HepG2 (cell line): ENCODE measurements around the gene BRMS1. TPM values are rescaled to one million over a fixed set of nuclear protein-coding genes. Genes with fewer than 3 reads are reported as not detected.
A peak's percentile ranks its signal among the peaks of the same experiment; 100 is the strongest.

Source experiments
- CENPX ChIP-seq: sonication (generic); formaldehyde crosslinking; IDR thresholded peaks from 2 replicates; pipeline ENCODE4 v1.9.0; 2021; ENCODE audit warnings: mild to moderate bottlenecking, missing genetic modification reagents, moderate library complexity
- FOXO4 ChIP-seq: sonication (generic); formaldehyde crosslinking; conservative IDR thresholded peaks from 2 replicates; pipeline ENCODE4 v1.8.1; 2023; ENCODE audit warnings: missing genetic modification reagents
- GATAD2A ChIP-seq: IDR thresholded peaks from 2 replicates; pipeline ENCODE4 v1.6.1; 2016
- MAZ ChIP-seq, 2 experiments: sonication (generic) in 1 of 2; formaldehyde crosslinking in 1 of 2; IDR thresholded peaks; 2 replicates each; pipeline versions ENCODE4 v1.5.0 to v1.6.1; 2012 to 2020; ENCODE audit warnings: low read depth in 2 of 2, mild to moderate bottlenecking in 2 of 2, borderline replicate concordance in 1 of 2, improper control_type of control experiment in 1 of 2, low read length in 1 of 2, missing genetic modification reagents in 1 of 2, moderate library complexity in 1 of 2
- PHF20 ChIP-seq: sonication (generic); formaldehyde crosslinking; IDR thresholded peaks from 2 replicates; pipeline ENCODE4 v1.5.0; 2020; ENCODE audit warnings: mild to moderate bottlenecking, missing genetic modification reagents
- REXO4 ChIP-seq: sonication (generic); formaldehyde crosslinking; IDR thresholded peaks from 2 replicates; pipeline ENCODE4 v1.8.0; 2022; ENCODE audit warnings: missing genetic modification reagents, mild to moderate bottlenecking, borderline replicate concordance
- SMAD1 ChIP-seq: sonication (generic); formaldehyde crosslinking; IDR thresholded peaks from 2 replicates; pipeline ENCODE4 v1.4.0; 2020; ENCODE audit warnings: missing genetic modification reagents, low read depth, mild to moderate bottlenecking, borderline replicate concordance
- SNAPC4 ChIP-seq: sonication (generic); formaldehyde crosslinking; IDR thresholded peaks from 2 replicates; pipeline ENCODE4 v1.4.0; 2020; ENCODE audit warnings: mild to moderate bottlenecking, missing genetic modification reagents
- U2AF1 ChIP-seq: fragments of 200-400 bp; formaldehyde crosslinking; optimal IDR thresholded peaks from 2 replicates; pipeline ENCODE3; 2017; ENCODE audit warnings: mild to moderate bottlenecking, low read depth, low read length
- UBTF ChIP-seq: sonication (generic); formaldehyde crosslinking; IDR thresholded peaks from 2 replicates; pipeline ENCODE4 v1.4.0; 2020; ENCODE audit warnings: mild to moderate bottlenecking, missing genetic modification reagents
- ZNF18 ChIP-seq: sonication (generic); formaldehyde crosslinking; IDR thresholded peaks from 2 replicates; pipeline ENCODE4 v1.8.0; 2022; ENCODE audit warnings: mild to moderate bottlenecking, missing genetic modification reagents; ENCODE audit not compliant: insufficient replicate concordance
- ZNF331 ChIP-seq: sonication (generic); formaldehyde crosslinking; IDR thresholded peaks from 2 replicates; pipeline ENCODE4 v1.4.0; 2020; ENCODE audit warnings: missing genetic modification reagents
- ZNF563 ChIP-seq: sonication (generic); formaldehyde crosslinking; IDR thresholded peaks from 2 replicates; pipeline ENCODE4 v1.8.0; 2022; ENCODE audit warnings: mild to moderate bottlenecking, moderate library complexity, missing genetic modification reagents
- ZNF782 ChIP-seq: sonication (generic); formaldehyde crosslinking; IDR thresholded peaks from 2 replicates; pipeline ENCODE4 v1.4.0; 2020; ENCODE audit warnings: missing genetic modification reagents, mild to moderate bottlenecking, borderline replicate concordance
- ZNF839 ChIP-seq: sonication (generic); formaldehyde crosslinking; IDR thresholded peaks from 2 replicates; pipeline ENCODE4 v1.4.0; 2020; ENCODE audit warnings: missing genetic modification reagents, mild to moderate bottlenecking, borderline replicate concordance
- polyA plus RNA-seq, 8 experiments: library from polyadenylated mRNA; depleted of rRNA in 3 of 8; stranded (reverse) in 7 of 8; unstranded in 1 of 8; fragments of >200 nt; fragmentation: Illumina TruSeq in 4 of 8; extraction: Trizol in 4 of 8; gene quantifications; 2 replicates each; pipeline versions ENCODE4 v1.2.1 to v1.2.3, GENCODE V29; 2011 to 2016; ENCODE audit warnings: low read depth in 4 of 8, missing spikeins in 1 of 8, mixed read lengths in 1 of 8; ENCODE audit not compliant: insufficient read depth in 1 of 8
- total RNA-seq, 5 experiments: library from RNA; depleted of rRNA; stranded (reverse); fragments of >200 nt; fragmentation: Illumina TruSeq; extraction: Trizol; gene quantifications; 2 replicates each; pipeline ENCODE4 v1.2.3, GENCODE V29; 2016; ENCODE audit warnings: low read depth in 1 of 5

Gene BRMS1
- total and polyA plus RNA-seq, 2 of the 13 experiments (the other 11 are each of a cell fraction or from before 2014, with no cell fraction given), result 15.8 to 55.7 TPM

GRCh38 chr11:66346476-66347424 is 1.8 kb upstream of the BRMS1 start (continued):
- TF ChIP-seq GATAD2A (CRISPR knock-in tag) (no peak), SNAPC4 (CRISPR knock-in tag) (no peak), ZNF782 (CRISPR knock-in tag) (peak; percentile 54; the same call in 1 of the 2 replicates), PHF20 (peak; percentile 26; the same call in 1 of the 2 replicates), ZNF839 (peak; percentile 76; the same call in 1 of the 2 replicates), U2AF1 (no peak), FOXO4 (CRISPR knock-in tag) (0 out of 2 replicates have a peak, but pooled peaks have one; percentile 47), REXO4 (CRISPR knock-in tag) (no peak), CENPX (CRISPR knock-in tag) (no peak), ZNF563 (0 out of 2 replicates have a peak, but pooled peaks have one; percentile 15), ZNF18 (CRISPR knock-in tag) (peak; percentile 55), UBTF (CRISPR knock-in tag) (peak; percentile 59), MAZ (IDR thresholded peaks at IDR 0.05; ENCODE audit: borderline replicate concordance, low read depth, low read length) (no peak), MAZ (CRISPR knock-in tag; IDR thresholded peaks at IDR 0.05; ENCODE audit: low read depth) (peak; percentile 61; the same call in 1 of the 2 replicates), SMAD1 (CRISPR knock-in tag) (0 out of 2 replicates have a peak, but pooled peaks have one; percentile 21), ZNF331 (CRISPR knock-in tag) (peak; percentile 64; the same call in 1 of the 2 replicates)
